ENCODE measurements around the gene ZNF557.

Gene ZNF557

DNA sequence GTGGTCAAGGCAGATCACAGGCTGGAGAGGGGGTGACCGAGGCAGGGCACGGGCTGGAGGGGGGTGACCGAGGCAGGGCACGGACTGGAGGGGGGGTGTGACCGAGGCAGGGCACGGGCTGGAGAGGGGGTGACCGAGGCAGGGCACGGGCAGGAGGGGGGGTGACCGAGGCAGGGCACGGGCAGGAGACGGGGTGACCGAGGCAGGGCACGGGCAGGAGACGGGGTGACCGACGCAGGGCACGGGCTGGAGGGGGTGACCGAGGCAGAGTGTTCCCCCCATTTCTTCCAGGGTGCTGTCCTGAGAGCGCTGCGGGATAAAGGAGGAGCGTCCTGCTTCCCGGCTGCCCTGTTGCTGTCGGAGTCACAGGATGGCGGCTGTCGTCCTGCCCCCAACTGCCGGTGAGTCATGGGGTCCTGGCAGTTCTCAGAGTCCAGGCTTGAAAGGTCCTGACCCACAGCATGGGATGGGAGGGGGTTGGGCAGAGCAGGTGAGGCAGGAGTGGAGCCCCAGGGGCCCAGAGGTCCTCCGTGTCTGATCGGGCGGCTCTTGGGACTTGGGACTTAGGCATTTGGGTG is 5.3 kb downstream of the ZNF557 start:
- TF ChIP-seq, protein P1, sequence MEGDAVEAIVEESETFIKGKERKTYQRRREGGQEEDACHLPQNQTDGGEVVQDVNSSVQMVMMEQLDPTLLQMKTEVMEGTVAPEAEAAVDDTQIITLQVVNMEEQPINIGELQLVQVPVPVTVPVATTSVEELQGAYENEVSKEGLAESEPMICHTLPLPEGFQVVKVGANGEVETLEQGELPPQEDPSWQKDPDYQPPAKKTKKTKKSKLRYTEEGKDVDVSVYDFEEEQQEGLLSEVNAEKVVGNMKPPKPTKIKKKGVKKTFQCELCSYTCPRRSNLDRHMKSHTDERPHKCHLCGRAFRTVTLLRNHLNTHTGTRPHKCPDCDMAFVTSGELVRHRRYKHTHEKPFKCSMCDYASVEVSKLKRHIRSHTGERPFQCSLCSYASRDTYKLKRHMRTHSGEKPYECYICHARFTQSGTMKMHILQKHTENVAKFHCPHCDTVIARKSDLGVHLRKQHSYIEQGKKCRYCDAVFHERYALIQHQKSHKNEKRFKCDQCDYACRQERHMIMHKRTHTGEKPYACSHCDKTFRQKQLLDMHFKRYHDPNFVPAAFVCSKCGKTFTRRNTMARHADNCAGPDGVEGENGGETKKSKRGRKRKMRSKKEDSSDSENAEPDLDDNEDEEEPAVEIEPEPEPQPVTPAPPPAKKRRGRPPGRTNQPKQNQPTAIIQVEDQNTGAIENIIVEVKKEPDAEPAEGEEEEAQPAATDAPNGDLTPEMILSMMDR (IDR thresholded peaks at IDR 0.05; ENCODE audit: low read depth, low read length, missing control alignments): no peak
- DNase-seq (ENCODE audit: low read depth): no peak
- H3K4me3 ChIP-seq (ENCODE audit: low read depth, low read length): no peak overlapping the region

DNA sequence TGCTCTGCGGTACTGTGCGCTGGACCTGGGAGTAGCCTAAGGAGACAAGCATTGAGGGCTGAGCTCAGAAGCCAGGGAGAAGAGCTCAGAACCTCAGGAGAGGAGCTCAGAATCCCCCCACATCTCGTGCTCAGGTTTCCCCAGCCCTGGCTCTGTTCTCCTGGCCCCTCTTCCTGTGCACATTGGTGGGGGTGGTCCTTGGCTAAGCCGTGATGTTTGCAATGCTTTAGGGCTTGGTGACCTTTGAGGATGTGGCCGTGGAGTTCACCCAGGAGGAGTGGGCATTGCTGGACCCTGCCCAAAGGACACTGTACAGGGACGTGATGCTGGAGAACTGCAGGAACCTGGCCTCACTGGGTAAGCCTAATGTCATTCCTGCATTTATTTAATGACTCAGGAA is 6.6 kb downstream of the ZNF557 start:
- H3K4me3 ChIP-seq (ENCODE audit: low read depth, low read length): no peak overlapping the region
- no peak for DNase-seq (ENCODE audit: low read depth)
- TF ChIP-seq, protein P1 (IDR thresholded peaks at IDR 0.05; ENCODE audit: low read depth, low read length, missing control alignments): no peak

DNA sequence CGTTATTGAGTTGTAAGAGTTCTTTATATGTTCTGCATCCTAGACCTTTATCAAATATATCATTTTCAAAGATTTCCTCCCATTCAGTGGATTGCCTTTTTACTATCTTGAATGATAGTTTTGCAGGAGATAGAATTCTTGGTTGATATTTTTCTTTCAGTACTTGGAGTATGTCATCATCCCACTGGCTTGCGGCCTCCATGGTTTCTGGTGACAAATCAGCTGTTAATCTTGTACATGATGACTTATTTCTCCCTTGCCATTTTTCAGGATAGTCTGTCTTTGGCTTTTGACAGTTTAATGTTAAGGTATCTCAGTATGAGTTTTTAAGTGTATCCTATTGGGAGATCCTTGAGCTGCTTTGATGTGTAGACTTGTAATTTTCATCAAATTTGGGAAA is 8.5 kb downstream of the ZNF557 start:
- H3K4me3 ChIP-seq (ENCODE audit: low read depth, low read length): no peak overlapping the region
- DNase-seq (ENCODE audit: low read depth): no peak
- TF ChIP-seq, protein P1 (IDR thresholded peaks at IDR 0.05; ENCODE audit: low read depth, low read length, missing control alignments): no peak

DNA sequence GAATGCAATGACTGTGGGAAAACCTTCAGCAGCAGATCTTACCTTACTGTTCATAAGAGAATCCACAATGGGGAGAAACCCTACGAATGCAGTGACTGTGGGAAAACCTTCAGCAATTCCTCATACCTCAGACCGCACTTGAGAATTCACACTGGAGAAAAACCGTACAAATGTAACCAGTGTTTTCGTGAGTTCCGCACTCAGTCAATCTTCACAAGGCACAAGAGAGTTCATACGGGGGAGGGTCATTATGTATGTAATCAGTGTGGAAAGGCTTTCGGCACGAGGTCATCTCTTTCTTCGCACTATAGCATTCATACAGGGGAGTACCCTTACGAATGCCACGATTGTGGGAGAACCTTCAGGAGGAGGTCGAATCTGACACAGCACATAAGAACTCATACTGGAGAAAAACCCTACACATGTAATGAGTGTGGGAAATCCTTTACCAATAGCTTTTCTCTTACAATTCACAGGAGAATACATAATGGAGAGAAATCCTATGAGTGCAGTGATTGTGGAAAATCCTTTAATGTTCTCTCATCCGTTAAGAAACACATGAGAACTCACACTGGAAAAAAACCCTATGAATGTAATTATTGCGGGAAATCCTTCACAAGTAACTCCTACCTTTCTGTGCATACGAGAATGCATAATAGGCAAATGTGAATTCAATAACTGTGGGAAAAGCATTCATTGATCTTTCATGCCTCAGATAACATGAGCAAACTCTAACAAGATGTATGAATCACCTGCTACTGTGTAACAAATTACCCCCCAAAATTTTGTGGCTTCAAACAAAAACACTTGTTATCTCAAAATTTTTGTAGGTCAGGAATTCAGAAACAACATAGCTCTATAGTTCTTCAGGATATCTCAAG is 13.8 kb downstream of the ZNF557 start:
- no peak for DNase-seq (ENCODE audit: low read depth)
- TF ChIP-seq, protein P1 (IDR thresholded peaks at IDR 0.05; ENCODE audit: low read depth, low read length, missing control alignments): no peak
- no peak overlapping the region for H3K4me3 ChIP-seq (ENCODE audit: low read depth, low read length)

DNA sequence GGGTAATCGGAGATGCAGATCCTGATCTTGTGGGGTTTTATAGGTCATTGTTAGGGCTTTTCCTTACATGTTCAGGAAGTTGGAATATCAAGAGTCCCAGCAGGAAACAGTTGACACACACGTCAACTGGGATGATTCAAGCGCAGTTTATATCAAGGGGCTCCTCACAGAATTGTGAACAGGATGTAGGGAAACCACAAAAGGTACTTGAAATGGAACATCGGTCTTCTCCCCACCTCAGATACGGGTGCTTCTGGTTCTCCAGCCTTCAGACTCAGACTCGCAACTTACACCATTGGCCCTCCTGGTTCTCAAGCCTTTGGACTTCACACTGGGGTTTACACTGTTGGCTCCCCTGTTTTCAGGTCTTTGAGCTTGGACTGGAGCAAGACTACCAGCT is 19.5 kb downstream of the ZNF557 start:
- TF ChIP-seq, protein P1 (IDR thresholded peaks at IDR 0.05; ENCODE audit: low read depth, low read length, missing control alignments): no peak
- DNase-seq (ENCODE audit: low read depth): no peak
- no peak overlapping the region for H3K4me3 ChIP-seq (ENCODE audit: low read depth, low read length)

DNA sequence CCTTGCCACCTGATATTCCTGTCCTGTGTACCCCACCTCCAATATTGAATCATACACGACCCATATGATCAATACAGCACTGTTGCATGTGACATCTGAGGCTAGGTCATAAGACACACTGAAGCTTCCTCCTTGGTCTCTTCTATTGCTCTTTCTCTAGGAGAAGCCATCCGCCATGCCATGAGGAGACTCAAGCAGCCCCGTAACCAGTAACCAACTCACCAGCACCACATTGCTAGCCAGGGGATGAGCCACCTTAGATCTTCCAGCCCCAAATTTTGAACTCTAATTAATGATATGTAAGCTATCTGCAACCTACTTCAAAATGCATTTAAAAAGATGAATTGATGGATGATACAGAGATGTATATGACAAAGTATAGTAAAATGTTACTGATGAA is 28.6 kb downstream of the ZNF557 start:
- no peak for DNase-seq (ENCODE audit: low read depth)
- no peak overlapping the region; the same call in 1 of the 2 replicates for H3K4me3 ChIP-seq (ENCODE audit: low read depth, low read length)
- TF ChIP-seq, protein P1 (IDR thresholded peaks at IDR 0.05; ENCODE audit: low read depth, low read length, missing control alignments): no peak
